HG03575 (cell line): ENCODE measurements around the gene CCDC73.
"Not testable (repeated sequence)": the region's sequence is repeated elsewhere in the genome, so short reads cannot be mapped to it uniquely, and the experiment has no call there.

ENCODE experiments used
- ATAC-seq: cut with Tn5 transposase; IDR thresholded peaks from one replicate; pipeline ENCODE4 v1.9.1; 2021; ENCODE audit not compliant: unreplicated experiment, insufficient number of reproducible peaks, low FRiP score; ENCODE audit errors: extremely low read depth

Gene CCDC73

GRCh38 chr11:32610797-32611352, 183.6 kb downstream of the CCDC73 start:
- ATAC-seq = no peak

GRCh38 chr11:32608826-32609225, 185.6 kb downstream of the CCDC73 start:
- ATAC-seq = not testable (repeated sequence)

DNA sequence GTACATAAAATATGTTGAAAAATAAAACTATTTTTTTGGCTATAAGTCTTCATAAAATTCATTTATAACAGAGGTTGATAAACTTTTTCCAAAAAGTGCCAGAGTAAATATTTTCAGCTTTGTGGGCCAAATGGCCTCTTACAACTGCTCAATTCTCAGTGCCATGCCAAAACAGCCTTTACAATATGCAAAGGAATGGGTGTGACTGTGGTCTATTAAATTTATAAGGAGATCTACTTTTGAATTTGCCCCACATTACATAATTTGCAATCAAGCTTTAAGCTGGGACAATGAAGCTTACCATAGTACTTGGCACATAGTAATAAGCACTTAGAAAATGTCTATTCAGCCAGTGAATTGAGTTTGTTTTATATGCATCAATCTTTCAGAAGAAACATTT, 188.2 kb downstream of the CCDC73 start:
- ATAC-seq = no peak

DNA sequence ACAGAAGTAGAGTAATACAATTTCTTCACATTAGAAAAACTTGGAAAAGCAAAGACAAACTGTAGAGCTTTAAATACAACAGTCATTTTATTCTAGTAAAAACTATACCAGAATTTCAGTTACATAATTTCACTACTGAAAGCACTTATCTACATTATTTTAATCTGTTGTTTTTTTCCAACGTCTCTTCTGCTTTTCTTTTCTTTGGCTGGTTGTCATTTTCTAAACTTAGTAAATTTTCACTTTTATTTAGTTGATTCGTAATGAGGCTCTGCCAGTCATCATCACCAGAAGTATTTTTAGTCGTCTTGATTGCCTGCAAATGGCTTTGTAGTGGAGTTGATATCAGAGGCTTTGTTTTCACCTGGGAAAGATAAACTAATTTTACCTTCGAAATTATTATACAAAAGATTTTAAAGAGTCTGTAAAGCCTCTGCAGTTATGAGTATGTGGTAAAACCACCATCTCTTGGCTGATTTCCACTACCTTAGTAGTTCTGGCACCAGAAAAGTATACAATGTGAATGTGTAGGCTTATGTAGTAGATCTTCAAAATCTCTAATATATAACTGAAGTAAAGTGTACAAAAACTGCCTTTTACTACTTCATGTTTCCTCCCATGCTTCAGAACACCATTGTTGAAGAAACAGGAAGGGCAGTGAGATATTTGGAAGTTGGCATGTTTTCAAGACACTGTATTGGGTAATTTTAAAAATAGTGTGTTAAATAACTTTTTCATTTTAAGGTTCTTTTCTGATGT, 191.6 kb downstream of the CCDC73 start:
- no peak for ATAC-seq

DNA sequence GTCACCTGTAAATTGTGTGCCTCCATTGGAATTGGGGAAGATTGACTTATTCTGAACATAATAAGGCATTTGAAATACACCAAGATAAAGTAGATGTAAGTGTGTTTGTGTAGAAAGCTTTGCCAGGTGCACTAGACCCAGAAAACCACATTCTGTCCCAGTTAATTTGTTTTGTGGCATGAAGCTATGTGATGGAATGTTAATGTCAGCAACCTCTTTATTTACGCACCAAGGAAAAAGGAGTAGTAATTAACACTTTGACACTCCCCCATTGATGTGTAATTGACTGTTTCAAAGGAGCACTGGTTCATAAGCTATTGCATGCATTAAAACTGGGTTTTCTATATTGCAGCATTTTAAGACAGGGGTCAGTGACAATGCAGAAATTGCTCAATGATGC, 196.5 kb downstream of the CCDC73 start:
- no peak for ATAC-seq

- ATAC-seq = not testable (repeated sequence)
Observed at GRCh38 chr11:32596114-32596513, 198.3 kb downstream of the CCDC73 start.

GRCh38 chr11:32594272-32594671, 200.2 kb downstream of the CCDC73 start:
- ATAC-seq = no peak

GRCh38 chr11:32586576-32587190, 207.8 kb downstream of the CCDC73 start:
- no peak for ATAC-seq

- ATAC-seq = no peak
Observed at GRCh38 chr11:32584921-32585320, 209.5 kb downstream of the CCDC73 start.

GRCh38 chr11:32583459-32584271, 210.8 kb downstream of the CCDC73 start, which contains the start of gene EIF3M:
Gene EIF3M (plus strand): TSS chr11:32583831. CDS start chr11:32583888, 57 bp downstream.
- ATAC-seq = peak; percentile 93

- ATAC-seq = no peak
Observed at GRCh38 chr11:32581556-32581955, 212.9 kb downstream of the CCDC73 start.

GRCh38 chr11:32580967-32581366, 213.5 kb downstream of the CCDC73 start:
- ATAC-seq = no peak

- no peak for ATAC-seq
Observed at GRCh38 chr11:32576456-32576855, 218.0 kb downstream of the CCDC73 start.

DNA sequence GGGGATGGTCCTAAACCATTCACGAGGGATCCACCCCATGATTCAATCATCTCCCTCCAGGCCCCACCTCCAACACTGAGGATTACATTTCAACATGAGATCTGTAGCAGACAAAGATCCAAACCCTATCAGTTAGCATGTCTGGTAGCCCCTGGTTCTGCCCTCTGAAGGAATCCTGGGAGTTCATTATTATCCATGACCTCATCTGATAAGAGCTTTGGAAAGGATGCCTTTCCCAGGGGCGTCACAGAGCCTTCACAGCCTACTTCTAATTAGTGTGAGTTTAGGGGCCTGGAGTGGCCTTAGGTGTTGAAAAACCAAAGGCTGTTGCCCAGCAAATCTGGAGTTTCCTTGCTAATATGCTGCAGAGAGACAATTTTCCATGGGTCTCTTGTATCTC, 219.4 kb downstream of the CCDC73 start:
- ATAC-seq = no peak

DNA sequence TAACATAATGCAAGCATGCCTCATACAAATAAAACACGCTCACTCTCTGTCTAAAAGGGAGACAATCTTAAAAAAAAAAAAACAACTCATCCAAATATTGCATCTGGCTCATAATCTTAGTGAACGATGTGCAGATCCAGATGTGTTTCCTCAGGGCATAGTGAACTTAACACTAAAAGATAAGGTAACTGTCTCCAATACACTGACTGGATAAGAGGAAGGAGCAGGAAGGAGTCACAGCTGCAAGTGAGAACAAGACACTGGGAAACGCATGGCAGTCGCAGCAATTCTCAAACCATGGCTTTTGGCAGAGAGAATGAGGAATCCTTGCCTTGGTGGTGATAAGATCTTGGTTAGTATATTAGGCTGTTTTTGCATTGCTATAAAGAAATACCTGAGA, 220.0 kb downstream of the CCDC73 start:
- no peak for ATAC-seq

GRCh38 chr11:32573228-32573627, 221.2 kb downstream of the CCDC73 start:
- no peak for ATAC-seq

GRCh38 chr11:32571039-32571438, 223.4 kb downstream of the CCDC73 start:
- ATAC-seq = no peak

GRCh38 chr11:32569313-32569881, 225.1 kb downstream of the CCDC73 start:
- no peak for ATAC-seq

DNA sequence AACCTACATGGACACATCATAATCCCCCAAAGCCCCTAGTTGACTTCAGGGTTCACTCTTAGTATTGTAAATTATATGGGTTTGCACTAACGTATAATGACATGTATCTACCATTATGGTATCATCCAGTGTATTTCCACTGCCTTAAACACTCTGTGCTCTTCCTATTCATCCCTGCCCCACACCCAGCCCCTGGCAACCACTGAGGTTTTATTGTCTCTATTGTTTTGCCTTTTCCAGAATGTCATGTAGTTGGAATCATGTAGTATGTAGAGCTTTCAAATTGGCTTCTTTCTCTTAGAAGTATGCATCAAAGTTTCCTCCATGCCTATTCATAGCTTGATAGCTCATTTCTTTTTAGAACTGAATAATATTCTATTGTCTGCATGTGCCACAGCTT, 227.3 kb downstream of the CCDC73 start:
- ATAC-seq = no peak
